ENCODE data around the gene HECTD3. TPM values are rescaled to one million over a fixed set of nuclear protein-coding genes. Genes with fewer than 3 reads are reported as not detected.

Gene HECTD3
- total RNA-seq, 1 donor from 2014 or later: 47.6 TPM

DNA sequence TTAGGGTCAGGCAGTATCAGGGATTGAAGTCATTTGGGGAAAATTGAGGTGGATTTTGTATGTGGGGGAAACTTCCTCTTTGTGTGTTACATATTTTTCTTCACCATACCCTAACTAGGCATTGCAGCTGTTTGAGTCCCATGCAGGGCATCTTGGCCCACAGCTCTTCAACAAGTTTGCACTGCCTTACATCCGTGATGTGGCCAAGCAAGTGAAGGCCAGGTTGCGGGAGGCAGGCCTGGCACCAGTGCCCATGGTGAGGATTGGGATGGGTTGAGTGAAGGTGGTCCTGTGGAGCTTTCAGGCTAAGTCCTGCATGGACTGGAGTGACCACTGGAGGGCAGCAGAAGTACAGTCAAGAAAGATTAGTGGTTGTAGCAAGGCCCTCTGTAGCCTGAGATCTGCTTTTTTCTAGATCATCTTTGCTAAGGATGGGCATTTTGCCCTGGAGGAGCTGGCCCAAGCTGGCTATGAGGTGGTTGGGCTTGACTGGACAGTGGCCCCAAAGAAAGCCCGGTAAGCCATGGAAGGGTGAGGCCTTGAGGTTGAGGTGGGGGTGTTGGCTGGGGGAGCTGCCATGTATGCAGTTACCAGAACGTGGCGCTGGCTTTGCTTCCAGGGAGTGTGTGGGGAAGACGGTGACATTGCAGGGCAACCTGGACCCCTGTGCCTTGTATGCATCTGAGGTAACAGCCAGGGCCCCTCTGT lies 3.4 kb upstream of the HECTD3 start:
- peak; percentile 27 to 45 for ATAC-seq
- H3K27ac ChIP-seq: no peak overlapping the region

DNA sequence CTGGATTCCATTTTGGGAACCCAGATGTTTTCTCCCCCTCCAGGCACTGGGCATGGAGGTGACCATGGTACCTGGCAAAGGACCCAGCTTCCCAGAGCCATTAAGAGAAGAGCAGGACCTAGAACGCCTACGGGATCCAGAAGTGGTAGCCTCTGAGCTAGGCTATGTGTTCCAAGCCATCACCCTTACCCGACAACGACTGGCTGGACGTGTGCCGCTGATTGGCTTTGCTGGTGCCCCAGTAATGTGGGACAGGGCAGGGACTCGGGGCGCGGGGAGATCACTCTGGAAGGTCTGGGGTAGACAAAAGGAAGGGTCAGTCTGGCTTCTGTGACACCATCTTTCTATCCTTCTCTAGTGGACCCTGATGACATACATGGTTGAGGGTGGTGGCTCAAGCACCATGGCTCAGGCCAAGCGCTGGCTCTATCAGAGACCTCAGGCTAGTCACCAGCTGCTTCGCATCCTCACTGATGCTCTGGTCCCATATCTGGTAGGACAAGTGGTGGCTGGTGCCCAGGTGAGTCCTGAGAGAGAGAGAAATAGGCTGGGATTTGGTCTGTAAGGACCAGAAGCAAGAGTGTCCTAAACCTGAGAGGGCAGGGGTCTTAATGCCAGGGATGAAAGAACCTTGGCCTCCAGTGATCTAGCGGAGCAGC lies 2.6 kb upstream of the HECTD3 start:
- H3K9me3 ChIP-seq: no peaks in the 10 kb centered on the region
- ATAC-seq (no peak), DNase-seq (no peak)
- no peak overlapping the region for H3K4me3 ChIP-seq
- H3K36me3 ChIP-seq: peaks cover 16% of the 10 kb centered on the region
- no peaks in the 10 kb centered on the region for H3K27me3 ChIP-seq (ENCODE audit: low read depth)
- intact Hi-C loops (cut with DNase I): no loop called here
- H3K27ac ChIP-seq: no peak overlapping the region
- TF ChIP-seq, protein P1, sequence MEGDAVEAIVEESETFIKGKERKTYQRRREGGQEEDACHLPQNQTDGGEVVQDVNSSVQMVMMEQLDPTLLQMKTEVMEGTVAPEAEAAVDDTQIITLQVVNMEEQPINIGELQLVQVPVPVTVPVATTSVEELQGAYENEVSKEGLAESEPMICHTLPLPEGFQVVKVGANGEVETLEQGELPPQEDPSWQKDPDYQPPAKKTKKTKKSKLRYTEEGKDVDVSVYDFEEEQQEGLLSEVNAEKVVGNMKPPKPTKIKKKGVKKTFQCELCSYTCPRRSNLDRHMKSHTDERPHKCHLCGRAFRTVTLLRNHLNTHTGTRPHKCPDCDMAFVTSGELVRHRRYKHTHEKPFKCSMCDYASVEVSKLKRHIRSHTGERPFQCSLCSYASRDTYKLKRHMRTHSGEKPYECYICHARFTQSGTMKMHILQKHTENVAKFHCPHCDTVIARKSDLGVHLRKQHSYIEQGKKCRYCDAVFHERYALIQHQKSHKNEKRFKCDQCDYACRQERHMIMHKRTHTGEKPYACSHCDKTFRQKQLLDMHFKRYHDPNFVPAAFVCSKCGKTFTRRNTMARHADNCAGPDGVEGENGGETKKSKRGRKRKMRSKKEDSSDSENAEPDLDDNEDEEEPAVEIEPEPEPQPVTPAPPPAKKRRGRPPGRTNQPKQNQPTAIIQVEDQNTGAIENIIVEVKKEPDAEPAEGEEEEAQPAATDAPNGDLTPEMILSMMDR (IDR thresholded peaks at IDR 0.05): no peak
- peaks cover 38% of the 10 kb centered on the region for H3K4me1 ChIP-seq

More for the DNA sequence above, 3.4 kb upstream of the HECTD3 start:
- TF ChIP-seq, protein P1 (IDR thresholded peaks at IDR 0.05): peak; percentile 93
- no peaks in the 10 kb centered on the region for H3K9me3 ChIP-seq
- no peak overlapping the region for H3K4me3 ChIP-seq
- intact Hi-C loops (cut with DNase I): no loop called here
- no peaks in the 10 kb centered on the region for H3K27me3 ChIP-seq (ENCODE audit: low read depth)
- peaks cover 31% of the 10 kb centered on the region for H3K4me1 ChIP-seq
- peak; percentile 81 for DNase-seq
- peaks cover 9% of the 10 kb centered on the region for H3K36me3 ChIP-seq

DNA sequence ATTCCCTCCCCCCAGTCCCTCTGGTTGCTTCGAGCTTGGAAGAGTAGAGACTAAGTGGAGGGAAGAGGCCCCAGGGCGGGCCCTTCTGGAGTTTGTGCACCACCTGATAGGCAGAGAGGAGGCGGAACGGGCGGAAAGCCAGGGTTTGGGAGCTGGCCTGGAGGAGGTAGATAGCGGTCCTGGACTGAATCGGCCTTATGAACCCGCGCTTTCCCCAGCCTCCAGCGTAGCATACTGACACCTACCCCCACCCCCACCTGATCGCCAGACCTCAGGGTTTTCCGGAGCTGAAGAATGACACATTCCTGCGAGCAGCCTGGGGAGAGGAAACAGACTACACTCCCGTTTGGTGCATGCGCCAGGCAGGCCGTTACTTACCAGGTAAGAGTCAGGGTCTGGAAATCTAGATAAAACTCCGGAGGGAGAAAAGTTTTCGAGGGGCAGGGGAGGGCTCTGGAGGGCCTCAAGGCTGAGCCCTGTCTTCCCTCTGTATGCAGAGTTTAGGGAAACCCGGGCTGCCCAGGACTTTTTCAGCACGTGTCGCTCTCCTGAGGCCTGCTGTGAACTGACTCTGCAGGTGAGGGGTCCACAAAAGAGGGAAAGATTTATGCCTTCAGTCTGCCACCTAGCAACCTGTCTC lies 1.6 kb upstream of the HECTD3 start:
- Histone ChIP-seq H3K36me3 (peaks cover 26% of the 10 kb centered on the region), H3K27ac (peak overlapping the region; percentile 84), H3K27me3 (ENCODE audit: low read depth) (no peaks in the 10 kb centered on the region), H3K4me3 (peak overlapping the region; percentile 96), H3K9me3 (no peaks in the 10 kb centered on the region), H3K4me1 (peaks cover 38% of the 10 kb centered on the region)
- intact Hi-C loops (cut with DNase I): no loop called here
- DNase-seq (peak; percentile 86), ATAC-seq (peak; percentile 44 to 65)
- TF ChIP-seq, protein P1 (IDR thresholded peaks at IDR 0.05): no peak

DNA sequence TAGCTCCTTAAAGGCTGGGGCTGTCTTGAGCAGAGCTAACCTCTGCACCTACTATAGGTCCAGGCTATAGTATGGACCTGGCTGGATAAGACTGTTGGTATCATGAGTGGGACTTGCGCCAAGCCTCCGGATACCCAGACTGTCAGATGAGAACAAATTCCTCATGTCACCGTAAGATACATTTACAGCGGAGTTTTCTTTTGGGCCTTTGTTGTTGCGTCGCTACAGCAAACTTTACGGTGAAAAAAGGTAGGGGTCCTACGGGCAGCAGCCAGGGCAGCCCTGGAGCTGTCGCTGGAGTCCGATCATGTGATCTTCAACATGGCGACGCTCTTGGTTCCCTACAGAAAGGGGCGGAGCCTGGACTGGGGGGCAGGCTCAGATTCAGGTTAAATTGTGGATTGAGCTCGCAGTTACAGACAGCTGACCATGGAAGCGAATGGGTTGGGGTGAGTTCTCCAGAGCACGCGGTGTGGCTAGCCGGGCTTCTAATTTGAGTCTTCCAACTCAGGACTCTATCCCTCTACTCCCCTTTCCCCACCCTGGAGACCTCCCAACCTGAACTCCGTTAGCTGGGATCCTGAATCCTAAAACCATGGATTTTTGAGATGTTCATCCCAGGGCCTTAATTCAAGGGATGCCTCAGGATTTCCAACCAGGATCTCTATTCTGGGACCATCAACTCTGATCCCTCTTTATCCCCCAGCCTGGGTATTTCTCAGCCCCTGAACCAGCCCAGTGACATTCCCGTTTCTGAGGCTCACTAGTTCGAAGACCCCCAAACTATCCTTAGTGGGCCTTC lies 914 bp upstream of the HECTD3 start, which contains the start of gene UROD:
Gene UROD, plus strand, starts transcription at position 418 of the 802 bp plus-strand sequence. Its CDS starts 12 bp downstream, at position 430.
- peak; percentile 95 for DNase-seq
- peak; percentile 95 for ATAC-seq
- Histone ChIP-seq H3K27me3 (ENCODE audit: low read depth) (no peaks in the 10 kb centered on the region), H3K9me3 (no peaks in the 10 kb centered on the region), H3K27ac (peak within 1 kb of the TSS; percentile 84), H3K36me3 (peaks cover 33% of the 10 kb centered on the region), H3K4me1 (peaks cover 38% of the 10 kb centered on the region), H3K4me3 (peak within 1 kb of the TSS; percentile 96)
- TF ChIP-seq, protein P1 (IDR thresholded peaks at IDR 0.05): no peak
- intact Hi-C loops (cut with DNase I): no loop called here
